ENCODE measurements around the gene CD4.
A peak's percentile ranks its signal among the peaks of the same experiment; 100 is the strongest.

DNA sequence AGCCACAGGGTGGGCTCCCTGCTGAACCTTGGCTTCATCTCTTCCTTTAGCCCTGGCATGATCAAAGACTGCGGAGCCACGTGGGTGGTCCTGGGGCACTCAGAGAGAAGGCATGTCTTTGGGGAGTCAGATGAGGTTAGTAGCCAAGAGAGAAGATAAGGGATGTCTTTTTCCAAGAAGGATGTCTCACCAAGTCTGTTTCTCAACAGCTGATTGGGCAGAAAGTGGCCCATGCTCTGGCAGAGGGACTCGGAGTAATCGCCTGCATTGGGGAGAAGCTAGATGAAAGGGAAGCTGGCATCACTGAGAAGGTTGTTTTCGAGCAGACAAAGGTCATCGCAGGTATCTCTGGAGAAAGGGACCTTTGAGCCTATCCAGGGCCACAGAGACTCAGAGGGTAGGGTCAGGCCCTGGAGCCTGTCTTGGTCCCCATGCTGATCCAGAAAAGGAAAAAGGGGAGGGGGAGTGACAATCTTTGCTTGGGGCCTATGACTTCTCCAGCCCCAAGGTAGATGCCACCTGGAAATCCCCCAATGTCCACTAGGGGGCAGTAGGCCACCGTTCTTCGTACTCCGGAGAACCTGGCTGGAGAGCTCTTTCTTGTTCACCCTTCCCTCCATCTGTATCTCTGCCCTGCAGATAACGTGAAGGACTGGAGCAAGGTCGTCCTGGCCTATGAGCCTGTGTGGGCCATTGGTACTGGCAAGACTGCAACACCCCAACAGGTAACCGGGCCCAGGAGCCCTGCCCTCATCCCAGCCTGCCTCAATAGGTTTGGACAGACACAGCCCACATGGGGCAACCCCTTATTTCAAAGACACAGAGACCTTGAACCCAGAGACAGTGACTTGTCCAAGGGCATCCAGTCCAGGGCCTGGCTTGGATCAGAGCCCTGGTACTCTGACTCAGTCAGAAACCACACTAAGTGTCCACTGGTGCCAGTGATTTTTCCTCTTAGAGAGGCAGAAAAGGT, 80.0 kb downstream of the CD4 start:
- TF ChIP-seq, protein P1, sequence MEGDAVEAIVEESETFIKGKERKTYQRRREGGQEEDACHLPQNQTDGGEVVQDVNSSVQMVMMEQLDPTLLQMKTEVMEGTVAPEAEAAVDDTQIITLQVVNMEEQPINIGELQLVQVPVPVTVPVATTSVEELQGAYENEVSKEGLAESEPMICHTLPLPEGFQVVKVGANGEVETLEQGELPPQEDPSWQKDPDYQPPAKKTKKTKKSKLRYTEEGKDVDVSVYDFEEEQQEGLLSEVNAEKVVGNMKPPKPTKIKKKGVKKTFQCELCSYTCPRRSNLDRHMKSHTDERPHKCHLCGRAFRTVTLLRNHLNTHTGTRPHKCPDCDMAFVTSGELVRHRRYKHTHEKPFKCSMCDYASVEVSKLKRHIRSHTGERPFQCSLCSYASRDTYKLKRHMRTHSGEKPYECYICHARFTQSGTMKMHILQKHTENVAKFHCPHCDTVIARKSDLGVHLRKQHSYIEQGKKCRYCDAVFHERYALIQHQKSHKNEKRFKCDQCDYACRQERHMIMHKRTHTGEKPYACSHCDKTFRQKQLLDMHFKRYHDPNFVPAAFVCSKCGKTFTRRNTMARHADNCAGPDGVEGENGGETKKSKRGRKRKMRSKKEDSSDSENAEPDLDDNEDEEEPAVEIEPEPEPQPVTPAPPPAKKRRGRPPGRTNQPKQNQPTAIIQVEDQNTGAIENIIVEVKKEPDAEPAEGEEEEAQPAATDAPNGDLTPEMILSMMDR (conservative IDR thresholded peaks at IDR 0.05; ENCODE audit: low read depth, low read length): peak; percentile 77
- TF ChIP-seq POLR2A (IDR thresholded peaks at IDR 0.05; ENCODE audit: low read depth, low read length) (no peak), NFE2L2 (IDR thresholded peaks at IDR 0.05; ENCODE audit: low read depth, low read length) (no peak), BHLHE40 (IDR thresholded peaks at IDR 0.05; ENCODE audit: low read depth, low read length) (no peak), CEBPB (IDR thresholded peaks at IDR 0.05; ENCODE audit: low read depth, low read length) (no peak), MAFK (IDR thresholded peaks at IDR 0.05; ENCODE audit: low read depth, low read length) (no peak), RAD21 (IDR thresholded peaks at IDR 0.05; ENCODE audit: low read length) (peak; percentile 69), MXI1 (IDR thresholded peaks at IDR 0.05; ENCODE audit: borderline replicate concordance, low read depth, low read length) (peak; percentile 86), RCOR1 (IDR thresholded peaks at IDR 0.05; ENCODE audit: insufficient replicate concordance, low read length) (no peak)
- TF ChIP-seq, protein P2, sequence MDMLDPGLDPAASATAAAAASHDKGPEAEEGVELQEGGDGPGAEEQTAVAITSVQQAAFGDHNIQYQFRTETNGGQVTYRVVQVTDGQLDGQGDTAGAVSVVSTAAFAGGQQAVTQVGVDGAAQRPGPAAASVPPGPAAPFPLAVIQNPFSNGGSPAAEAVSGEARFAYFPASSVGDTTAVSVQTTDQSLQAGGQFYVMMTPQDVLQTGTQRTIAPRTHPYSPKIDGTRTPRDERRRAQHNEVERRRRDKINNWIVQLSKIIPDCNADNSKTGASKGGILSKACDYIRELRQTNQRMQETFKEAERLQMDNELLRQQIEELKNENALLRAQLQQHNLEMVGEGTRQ (IDR thresholded peaks at IDR 0.05; ENCODE audit: low read depth, low read length): no peak
- TF ChIP-seq, protein P3, sequence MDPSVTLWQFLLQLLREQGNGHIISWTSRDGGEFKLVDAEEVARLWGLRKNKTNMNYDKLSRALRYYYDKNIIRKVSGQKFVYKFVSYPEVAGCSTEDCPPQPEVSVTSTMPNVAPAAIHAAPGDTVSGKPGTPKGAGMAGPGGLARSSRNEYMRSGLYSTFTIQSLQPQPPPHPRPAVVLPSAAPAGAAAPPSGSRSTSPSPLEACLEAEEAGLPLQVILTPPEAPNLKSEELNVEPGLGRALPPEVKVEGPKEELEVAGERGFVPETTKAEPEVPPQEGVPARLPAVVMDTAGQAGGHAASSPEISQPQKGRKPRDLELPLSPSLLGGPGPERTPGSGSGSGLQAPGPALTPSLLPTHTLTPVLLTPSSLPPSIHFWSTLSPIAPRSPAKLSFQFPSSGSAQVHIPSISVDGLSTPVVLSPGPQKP (IDR thresholded peaks at IDR 0.05; ENCODE audit: borderline replicate concordance, low read depth, low read length): no peak
